Measurements from ENCODE around the gene ZNF609. TPM values are rescaled to one million over a fixed set of nuclear protein-coding genes. Genes with fewer than 3 reads are reported as not detected.

Gene ZNF609
- total and polyA plus RNA-seq, 10 of the 15 experiments (the other 5 are each of a cell fraction or from before 2014, with no cell fraction given) = 5.1 to 35.3 (median 13.6) TPM

DNA sequence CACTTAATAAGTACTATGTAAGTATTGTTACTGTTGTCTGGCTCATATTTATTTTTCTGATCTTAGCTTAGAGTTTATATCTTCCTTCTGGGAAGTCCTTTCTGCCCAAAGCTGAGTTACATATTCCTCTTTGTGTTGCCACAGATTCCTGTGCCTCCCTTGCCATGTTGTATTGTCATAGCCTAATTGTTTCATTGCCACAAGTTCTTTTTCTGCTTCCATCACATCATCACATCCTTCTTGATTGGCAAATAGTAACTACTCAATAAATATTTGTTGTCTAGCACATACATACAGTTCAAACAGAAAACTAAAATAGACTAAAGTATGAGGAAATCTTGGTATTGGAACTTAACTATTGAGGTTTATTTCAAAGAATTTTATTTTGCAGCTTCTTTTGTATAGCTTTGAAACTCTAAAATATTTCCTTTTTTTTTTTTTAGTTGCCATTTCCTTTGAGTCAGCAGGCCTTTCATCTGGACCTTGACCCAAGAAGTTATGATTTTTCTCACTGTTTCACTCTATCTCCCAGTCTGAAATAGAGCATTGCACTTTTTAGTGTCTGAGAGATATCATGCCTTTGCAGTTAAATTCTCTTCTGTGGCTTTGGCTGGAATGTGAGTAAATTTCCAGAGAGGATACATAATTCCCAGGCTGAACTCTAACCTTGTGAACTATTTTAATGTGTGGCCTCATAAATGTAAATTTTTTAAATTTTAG lies 98.2 kb downstream of the ZNF609 start:
- TF ChIP-seq RUNX3 (IDR thresholded peaks at IDR 0.05; ENCODE audit: low read length) = no peak
- peak; percentile 55 for TF ChIP-seq ZNF384 (IDR thresholded peaks at IDR 0.05; ENCODE audit: borderline replicate concordance, low read depth, low read length)
- ChIA-PET CTCF (interaction anchor here (0.5 to 2.9 kb wide), 9 partner anchors 10 to 405 kb away, joined by 3 to 14 read pairs (median 3); no protein-coding TSS in a partner anchor), SMC1A (ENCODE audit: uncharacterized antibody, unreplicated experiment) (interaction anchor here (0.7 to 4.9 kb wide), 24 partner anchors 8 to 131 kb away, joined by 3 to 31 read pairs (median 4); no protein-coding TSS in a partner anchor), POLR2A (interaction anchor here (0.6 to 2.2 kb wide), 15 partner anchors 8 to 862 kb away, joined by 3 to 7 read pairs (median 4); no protein-coding TSS in a partner anchor), RAD21 (ENCODE audit: unreplicated experiment) (interaction anchor here (0.7 to 2.7 kb wide), 15 partner anchors 8 to 131 kb away, joined by 3 to 12 read pairs (median 4); no protein-coding TSS in a partner anchor)
- no peaks in the 10 kb centered on the region for H3K27me3 ChIP-seq (replicated peaks in 1 of 2; ENCODE audit: control insufficient read depth in 2 of 2, insufficient read depth in 2 of 2, low read length in 1 of 2)
- no TSS peak for BruUV-seq (replicated peaks)
- ATAC-seq (peak; percentile 79), DNase-seq (ENCODE audit: low read depth, low spot score) (no peak), FAIRE-seq (no peak)
- no peak overlapping the region for H3K4me3 ChIP-seq
- no peak overlapping the region for H3K9ac ChIP-seq (ENCODE audit: control insufficient read depth, insufficient read depth, low read length)
- no peaks in the 10 kb centered on the region for H4K20me1 ChIP-seq (ENCODE audit: control insufficient read depth, insufficient read depth)
- intact Hi-C loops (cut with micrococcal nuclease; ENCODE audit: unreplicated experiment) (no loop called here), in situ Hi-C loops (cut with MboI) (no loop called here)
- H3K27ac ChIP-seq (ENCODE audit: control insufficient read depth, insufficient read depth) = peak overlapping the region; percentile 7; the same call in 1 of the 2 replicates
- H3K4me1 ChIP-seq (ENCODE audit: control insufficient read depth, insufficient read depth, low read length) = no peaks in the 10 kb centered on the region; the same call in 1 of the 2 replicates
- peaks cover 46% of the 10 kb centered on the region for H3K79me2 ChIP-seq (ENCODE audit: control insufficient read depth, insufficient read depth, low read length)
- H3K4me2 ChIP-seq (ENCODE audit: control insufficient read depth, insufficient read depth) = no peak overlapping the region
- H2AFZ ChIP-seq (ENCODE audit: control insufficient read depth, low read depth, low read length) = no peak overlapping the region
- no peaks in the 10 kb centered on the region for H3K9me3 ChIP-seq (replicated peaks; ENCODE audit: control insufficient read depth, insufficient read depth, low read length)
- no peaks in the 10 kb centered on the region for H3K36me3 ChIP-seq (ENCODE audit: control insufficient read depth in 2 of 2, insufficient read depth in 2 of 2, low read length in 1 of 2)

DNA sequence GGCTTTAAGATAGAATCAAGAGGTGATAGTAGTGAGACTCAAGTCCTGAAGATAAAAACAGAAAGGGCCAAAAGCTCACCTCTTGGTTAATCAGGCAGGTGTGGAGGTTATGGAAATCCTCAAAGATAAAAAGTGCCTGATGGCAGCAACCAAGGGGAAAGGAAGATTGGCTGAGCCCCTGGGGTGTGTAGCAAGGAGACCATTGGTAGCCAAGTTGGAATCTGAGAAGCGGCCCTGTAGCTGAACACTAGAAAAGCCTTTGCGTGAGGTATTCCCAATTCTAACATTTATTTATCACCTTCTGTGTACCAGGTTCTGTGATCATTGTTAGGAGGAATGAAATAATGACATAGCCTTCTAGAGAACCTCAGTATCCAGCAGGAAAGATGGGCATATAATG lies 98.9 kb downstream of the ZNF609 start:
- DNase-seq (ENCODE audit: low read depth, low spot score) = no peak
- H2AFZ ChIP-seq (ENCODE audit: control insufficient read depth, low read depth, low read length) = no peak overlapping the region
- H3K4me3 ChIP-seq = no peak overlapping the region
- no peaks in the 10 kb centered on the region for H3K36me3 ChIP-seq (ENCODE audit: control insufficient read depth in 2 of 2, insufficient read depth in 2 of 2, low read length in 1 of 2)
- H3K27me3 ChIP-seq (replicated peaks in 1 of 2; ENCODE audit: control insufficient read depth in 2 of 2, insufficient read depth in 2 of 2, low read length in 1 of 2) = no peaks in the 10 kb centered on the region
- peaks cover 3% of the 10 kb centered on the region for H3K4me1 ChIP-seq (ENCODE audit: control insufficient read depth, insufficient read depth, low read length)
- ChIA-PET POLR2A (interaction anchor here (1.0 to 1.1 kb wide), 2 partner anchors 29 to 56 kb away, joined by 3 to 7 read pairs; no protein-coding TSS in a partner anchor), RAD21 (ENCODE audit: unreplicated experiment) (interaction anchor here (1.0 to 1.8 kb wide), 6 partner anchors 7 to 93 kb away, joined by 4 to 12 read pairs (median 6); no protein-coding TSS in a partner anchor), SMC1A (ENCODE audit: uncharacterized antibody, unreplicated experiment) (interaction anchor here (1.0 to 4.9 kb wide), 15 partner anchors 10 to 109 kb away, joined by 3 to 31 read pairs (median 5); no protein-coding TSS in a partner anchor), CTCF (interaction anchor here (0.5 to 2.9 kb wide), 3 partner anchors 10 to 117 kb away, joined by 4 to 14 read pairs (median 4); no protein-coding TSS in a partner anchor)
- in situ Hi-C loops (cut with MboI) (no loop called here), intact Hi-C loops (cut with micrococcal nuclease; ENCODE audit: unreplicated experiment) (no loop called here)
- no peaks in the 10 kb centered on the region for H4K20me1 ChIP-seq (ENCODE audit: control insufficient read depth, insufficient read depth)
- H3K79me2 ChIP-seq (ENCODE audit: control insufficient read depth, insufficient read depth, low read length) = peaks cover 46% of the 10 kb centered on the region
- FAIRE-seq = no peak
- H3K4me2 ChIP-seq (ENCODE audit: control insufficient read depth, insufficient read depth) = no peak overlapping the region
- BruUV-seq (replicated peaks) = no TSS peak
- ATAC-seq = peak; percentile 16; the same call in 1 of the 3 replicates
- no peak for TF ChIP-seq RELA (IDR thresholded peaks at IDR 0.05; ENCODE audit: borderline replicate concordance, partially characterized antibody)
- TF ChIP-seq HDAC2 (IDR thresholded peaks at IDR 0.05) = no peak
- TF ChIP-seq YY1 (IDR thresholded peaks at IDR 0.05; ENCODE audit: low read depth, low read length) = no peak
- TF ChIP-seq NR2F1 (conservative IDR thresholded peaks at IDR 0.05) = no peak
- TF ChIP-seq RCOR1 (conservative IDR thresholded peaks at IDR 0.05; ENCODE audit: low read depth, low read length) = no peak
- no peak for TF ChIP-seq SIX5 (IDR thresholded peaks at IDR 0.05; ENCODE audit: low read depth, low read length, severe bottlenecking)
- no peak for TF ChIP-seq IRF4 (IDR thresholded peaks at IDR 0.05; ENCODE audit: low read depth, low read length)
- TF ChIP-seq, protein P1, sequence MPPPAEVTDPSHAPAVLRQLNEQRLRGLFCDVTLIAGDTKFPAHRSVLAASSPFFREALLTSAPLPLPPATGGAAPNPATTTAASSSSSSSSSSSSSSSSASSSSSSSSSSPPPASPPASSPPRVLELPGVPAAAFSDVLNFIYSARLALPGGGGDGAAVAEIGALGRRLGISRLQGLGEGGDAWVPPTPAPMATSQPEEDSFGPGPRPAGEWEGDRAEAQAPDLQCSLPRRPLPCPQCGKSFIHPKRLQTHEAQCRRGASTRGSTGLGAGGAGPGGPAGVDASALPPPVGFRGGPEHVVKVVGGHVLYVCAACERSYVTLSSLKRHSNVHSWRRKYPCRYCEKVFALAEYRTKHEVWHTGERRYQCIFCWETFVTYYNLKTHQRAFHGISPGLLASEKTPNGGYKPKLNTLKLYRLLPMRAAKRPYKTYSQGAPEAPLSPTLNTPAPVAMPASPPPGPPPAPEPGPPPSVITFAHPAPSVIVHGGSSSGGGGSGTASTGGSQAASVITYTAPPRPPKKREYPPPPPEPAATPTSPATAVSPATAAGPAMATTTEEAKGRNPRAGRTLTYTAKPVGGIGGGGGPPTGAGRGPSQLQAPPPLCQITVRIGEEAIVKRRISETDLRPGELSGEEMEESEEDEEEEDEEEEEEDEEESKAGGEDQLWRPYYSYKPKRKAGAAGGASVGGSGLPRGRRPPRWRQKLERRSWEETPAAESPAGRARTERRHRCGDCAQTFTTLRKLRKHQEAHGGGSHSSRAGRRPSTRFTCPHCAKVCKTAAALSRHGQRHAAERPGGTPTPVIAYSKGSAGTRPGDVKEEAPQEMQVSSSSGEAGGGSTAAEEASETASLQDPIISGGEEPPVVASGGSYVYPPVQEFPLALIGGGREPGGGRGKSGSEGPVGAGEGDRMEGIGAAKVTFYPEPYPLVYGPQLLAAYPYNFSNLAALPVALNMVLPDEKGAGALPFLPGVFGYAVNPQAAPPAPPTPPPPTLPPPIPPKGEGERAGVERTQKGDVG (CRISPR knock-in tag; IDR thresholded peaks at IDR 0.05) = no peak
- H3K27ac ChIP-seq (ENCODE audit: control insufficient read depth, insufficient read depth) = 0 out of 2 replicates have a peak overlapping the region, but pooled peaks have one; percentile 7
- H3K9me3 ChIP-seq (replicated peaks; ENCODE audit: control insufficient read depth, insufficient read depth, low read length) = peaks cover 2% of the 10 kb centered on the region; the same call in 1 of the 3 replicates
- H3K9ac ChIP-seq (ENCODE audit: control insufficient read depth, insufficient read depth, low read length) = no peak overlapping the region
- 100% methylated on average over 2 of the region's 2 CpGs for WGBS (ENCODE audit: insufficient coverage, insufficient replicate concordance, low lambda C conversion rate, missing lambda C conversion rate)
